HG03066 (cell line): ENCODE measurements around the gene CEP19.

Experiments
- ATAC-seq: cut with Tn5 transposase; IDR thresholded peaks from one replicate; pipeline ENCODE4 v1.9.1; 2021; ENCODE audit warnings: low read depth; ENCODE audit not compliant: unreplicated experiment

Gene CEP19

DNA sequence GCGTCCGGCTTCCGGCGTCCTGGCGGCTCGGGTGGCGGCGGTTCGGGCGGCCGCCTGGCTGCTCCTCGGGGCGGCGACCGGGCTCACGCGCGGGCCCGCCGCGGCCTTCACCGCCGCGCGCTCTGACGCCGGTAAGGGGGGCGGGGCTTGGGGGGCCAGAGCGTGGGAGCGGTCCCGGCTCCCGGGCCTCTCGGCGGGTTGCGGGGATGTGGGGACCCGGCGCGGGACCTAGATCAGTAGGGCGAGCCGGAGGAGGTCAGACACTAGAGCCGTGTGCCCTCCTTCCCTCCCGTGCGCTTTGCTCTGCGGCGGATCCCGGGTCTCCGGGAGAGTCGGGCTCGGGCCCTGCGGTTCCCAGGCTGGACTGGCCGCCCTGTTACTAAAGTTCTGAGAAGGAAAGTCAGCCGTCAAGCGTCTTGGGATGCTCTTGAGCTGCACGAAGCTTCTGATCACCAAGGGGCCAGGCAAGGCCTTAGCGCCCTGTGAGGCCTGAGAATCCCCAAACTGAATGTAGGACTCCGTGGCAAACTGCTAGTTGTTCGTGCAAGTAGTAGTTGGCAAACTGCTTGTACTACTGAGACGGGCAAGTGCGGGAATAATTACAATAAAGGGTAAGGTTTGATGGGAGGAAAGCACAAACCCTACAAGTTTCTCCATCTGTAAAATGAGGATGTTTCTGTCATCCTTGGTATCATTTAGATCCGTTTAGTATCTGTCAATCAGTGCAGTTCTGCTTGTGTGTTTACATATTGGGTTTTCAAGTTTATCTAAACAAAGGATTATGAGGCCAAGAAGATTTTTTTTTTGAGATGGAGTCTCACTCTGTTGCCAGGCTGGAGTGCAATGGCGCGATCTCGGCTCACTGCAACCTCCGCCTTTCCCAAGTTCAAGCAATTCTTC lies 714 bp upstream of the CEP19 start:
- peak; percentile 41 for ATAC-seq

DNA sequence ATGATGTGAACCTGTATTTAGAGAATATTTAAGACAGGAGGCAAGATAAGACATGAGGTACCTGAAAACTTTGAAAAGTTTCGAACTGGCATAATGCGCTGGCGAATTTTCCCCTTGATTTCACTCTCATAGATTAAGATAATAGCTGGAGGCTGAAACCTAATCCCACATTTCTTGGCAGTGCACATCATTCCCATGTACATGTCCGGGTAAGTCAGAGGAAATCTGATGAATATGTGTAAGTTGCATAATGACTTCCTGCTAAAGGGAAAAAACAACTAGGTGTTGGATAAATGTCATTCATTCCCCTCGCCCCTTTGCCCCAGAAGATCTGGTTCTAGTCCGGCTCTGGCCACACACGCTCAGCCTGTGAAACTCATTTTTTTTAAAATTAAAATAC lies 3.6 kb downstream of the CEP19 start:
- ATAC-seq: no peak

DNA sequence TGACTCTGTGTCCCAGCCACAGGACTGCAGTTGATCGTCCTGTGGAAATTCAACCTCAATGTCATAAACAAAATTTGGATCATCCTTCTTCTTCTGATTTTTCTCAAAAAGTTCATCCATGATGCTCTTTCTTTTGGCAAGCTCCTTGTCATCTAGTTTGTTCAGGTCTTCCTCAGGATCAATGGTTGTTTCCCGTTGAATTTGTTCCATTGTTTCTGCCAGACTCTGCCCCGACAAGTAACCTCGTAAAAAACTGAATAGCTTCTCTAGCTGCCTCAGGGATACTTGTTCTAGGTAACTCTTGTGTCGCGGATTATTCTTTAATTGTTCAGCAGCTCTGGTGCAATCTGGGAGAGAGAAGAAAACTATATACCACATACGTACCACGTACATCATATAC lies 4.5 kb downstream of the CEP19 start:
- no peak for ATAC-seq

DNA sequence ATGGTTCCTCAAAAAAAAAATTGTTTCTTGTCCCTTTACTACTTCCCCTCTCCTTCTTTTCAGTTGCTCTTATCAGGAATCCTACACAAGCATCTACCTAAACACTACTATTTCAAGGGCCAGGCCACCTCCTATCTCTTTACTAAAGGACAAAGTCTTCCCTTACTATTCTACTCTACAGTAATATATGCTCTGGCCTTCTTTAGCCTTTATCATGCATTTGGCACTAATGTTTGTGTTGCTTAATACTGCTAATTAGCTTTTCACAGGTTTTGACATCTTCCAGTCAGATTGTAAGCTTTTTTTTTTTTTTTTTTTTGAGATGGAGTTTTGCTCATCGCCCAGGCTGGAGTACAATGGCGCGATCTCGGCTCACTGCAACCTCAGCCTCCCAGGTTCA lies 5.3 kb downstream of the CEP19 start:
- no peak for ATAC-seq

DNA sequence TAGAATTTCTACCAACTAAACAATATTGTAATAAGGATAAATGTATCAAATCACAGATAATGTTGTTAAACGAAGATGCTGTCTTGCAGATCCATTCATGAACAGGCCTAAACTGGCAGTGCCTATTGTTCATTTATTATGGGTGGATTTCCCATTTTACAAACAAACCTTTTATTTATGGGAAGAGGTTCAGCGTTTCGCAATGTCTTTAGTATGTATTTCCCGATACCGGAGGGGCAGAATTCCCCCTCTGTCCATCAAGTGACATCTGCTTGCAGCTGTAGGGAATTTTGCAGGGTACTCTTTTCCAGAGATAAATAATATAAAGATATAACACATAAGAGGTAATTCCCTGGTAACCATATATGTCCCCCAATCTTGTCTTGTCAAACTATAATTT lies 5.7 kb downstream of the CEP19 start:
- no peak for ATAC-seq

DNA sequence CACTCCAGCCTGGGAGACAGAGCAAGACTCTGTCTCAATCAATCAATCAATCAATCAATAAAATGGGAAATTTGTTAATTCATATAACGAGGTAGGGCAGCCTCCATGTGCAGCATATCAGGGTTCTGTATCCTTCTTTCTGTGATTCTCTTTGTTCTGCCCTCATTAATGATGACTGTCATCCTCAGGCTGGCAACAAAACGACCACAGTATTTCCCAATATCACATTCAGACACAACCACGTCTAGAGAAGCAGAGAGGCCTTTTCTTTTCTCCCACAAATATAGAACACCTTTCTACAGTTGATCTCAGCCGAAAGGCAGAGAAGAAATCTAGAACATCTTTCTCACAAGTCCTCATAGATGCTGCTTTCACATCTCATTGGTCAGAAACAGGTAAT lies 11.2 kb downstream of the CEP19 start:
- ATAC-seq: no peak

DNA sequence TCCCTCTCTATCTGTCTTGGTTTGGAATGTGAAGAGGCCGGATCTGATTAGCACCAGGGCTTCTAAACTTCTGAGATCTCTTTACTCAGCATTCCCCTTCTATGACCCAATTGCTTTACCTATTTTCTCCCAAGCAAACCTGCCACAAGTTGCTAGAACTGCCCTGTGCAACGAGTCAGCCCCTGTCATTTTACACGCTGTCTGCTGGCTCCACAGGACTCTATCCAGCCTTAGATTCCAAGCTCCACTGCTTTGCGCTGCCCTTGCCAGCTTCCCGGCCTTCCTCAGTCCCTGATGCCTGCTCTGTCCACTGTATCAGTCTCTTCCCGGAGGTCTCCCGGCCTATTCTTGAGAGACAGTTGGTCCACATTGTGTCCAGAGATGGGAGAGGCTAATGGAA lies 12.3 kb downstream of the CEP19 start:
- no peak for ATAC-seq

DNA sequence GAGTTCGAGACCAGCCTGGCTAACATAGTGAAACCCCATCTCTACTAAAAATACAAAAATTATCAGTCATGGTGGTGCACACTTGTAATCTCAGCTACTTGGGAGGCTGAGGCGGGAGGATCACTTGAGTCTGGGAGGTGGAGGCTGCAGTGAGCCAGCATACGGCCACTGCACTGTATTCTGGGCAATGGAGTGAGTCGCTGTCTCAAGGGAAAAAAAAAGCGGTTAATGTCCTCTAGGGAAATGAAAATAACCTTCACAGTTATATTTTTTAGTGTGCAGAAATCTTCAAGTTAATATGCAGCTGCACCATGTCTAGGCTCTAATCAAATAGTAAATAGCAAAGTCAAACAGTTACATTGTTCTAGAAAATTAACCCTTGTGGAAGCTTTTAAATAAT lies 14.8 kb downstream of the CEP19 start:
- no peak for ATAC-seq

DNA sequence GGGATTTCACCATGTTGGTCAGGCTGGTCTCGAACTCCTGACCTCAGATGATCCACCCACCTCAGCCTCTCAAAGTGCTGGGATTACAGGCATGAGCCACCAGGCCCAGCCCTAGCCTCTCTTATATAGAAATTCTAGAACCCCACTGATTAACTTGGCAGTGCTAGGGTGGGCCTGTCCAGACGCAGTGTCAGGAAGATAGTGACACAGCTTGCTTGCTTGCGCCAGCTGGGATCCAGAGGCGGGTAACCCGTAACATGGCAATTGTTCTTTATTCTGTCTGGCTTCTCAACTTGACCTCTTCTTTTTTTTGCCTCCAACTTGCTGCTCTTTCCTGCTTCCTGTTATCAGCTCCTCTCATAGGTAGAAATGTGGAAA lies 16.2 kb downstream of the CEP19 start:
- no peak for ATAC-seq

DNA sequence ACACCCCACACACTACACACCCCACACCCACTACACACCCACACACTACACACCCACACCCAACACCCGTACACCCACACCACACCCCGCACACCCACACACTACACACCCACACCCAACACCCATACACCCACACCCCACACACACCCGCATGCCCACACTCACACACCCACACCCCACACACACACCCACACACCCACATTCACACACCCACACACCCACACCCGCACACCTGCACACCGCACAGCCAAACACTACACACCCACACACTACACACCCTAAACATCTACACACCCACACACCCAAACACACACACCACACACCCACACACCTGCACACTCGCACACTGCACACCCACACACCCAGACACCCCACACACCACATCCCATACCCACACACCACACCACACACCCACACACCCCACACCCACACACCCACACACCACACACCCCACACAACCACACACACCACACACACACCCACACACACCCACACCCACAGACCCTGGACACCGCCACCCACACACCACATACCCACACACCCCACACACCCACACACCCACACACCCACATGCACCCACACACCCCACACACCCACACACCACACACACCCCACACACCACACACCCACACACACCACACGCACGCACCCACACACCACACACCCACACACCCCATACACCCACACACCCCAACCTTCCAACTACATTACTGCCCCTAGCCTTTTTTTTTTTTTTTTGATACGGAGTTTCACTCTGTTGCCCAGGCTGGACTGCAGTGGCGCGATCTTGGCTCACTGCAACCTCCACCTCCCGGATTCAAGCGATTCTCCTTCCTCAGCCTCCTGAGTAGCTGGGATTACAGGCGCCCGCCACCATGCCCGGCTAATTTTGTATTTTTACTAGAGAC lies 16.9 kb downstream of the CEP19 start:
- ATAC-seq: no peak

DNA sequence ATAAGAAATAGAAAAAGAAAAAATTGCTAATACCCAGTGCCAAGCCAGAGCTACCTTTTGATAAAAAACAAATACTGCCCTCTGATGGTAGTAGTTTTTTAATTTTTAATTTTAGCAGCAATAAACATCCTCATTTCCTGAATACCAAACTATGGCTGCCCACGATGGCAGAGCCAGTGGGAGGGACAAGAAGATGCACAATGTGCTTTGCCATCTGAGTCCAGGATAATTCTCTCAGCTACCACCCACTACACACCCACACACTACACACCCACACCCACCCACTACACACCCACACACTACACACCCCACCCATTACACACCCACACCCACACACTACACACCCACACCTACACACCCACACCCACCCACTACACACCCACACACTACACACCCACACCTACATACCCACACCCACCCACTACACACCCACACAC lies 17.8 kb downstream of the CEP19 start:
- no peak for ATAC-seq

DNA sequence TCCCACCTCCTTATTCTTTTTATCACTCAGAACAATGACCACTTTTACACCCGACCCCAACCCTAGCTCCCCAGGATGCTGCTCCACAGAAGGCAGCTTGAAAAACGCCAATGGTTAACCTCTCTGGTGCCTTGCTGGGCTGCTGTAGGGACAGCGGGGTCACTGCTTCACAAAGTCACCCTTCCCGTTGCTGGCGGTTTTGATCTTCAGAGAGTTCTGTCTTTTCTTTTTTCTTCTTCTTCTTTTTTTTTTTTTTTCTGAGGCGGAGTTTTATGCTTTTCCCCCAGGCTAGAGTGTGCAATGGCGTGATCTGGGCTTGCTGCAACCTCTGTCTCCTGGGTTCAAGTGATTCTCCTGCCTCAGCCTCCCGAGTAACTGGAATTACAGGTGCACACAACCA lies 20.7 kb downstream of the CEP19 start:
- no peak for ATAC-seq

DNA sequence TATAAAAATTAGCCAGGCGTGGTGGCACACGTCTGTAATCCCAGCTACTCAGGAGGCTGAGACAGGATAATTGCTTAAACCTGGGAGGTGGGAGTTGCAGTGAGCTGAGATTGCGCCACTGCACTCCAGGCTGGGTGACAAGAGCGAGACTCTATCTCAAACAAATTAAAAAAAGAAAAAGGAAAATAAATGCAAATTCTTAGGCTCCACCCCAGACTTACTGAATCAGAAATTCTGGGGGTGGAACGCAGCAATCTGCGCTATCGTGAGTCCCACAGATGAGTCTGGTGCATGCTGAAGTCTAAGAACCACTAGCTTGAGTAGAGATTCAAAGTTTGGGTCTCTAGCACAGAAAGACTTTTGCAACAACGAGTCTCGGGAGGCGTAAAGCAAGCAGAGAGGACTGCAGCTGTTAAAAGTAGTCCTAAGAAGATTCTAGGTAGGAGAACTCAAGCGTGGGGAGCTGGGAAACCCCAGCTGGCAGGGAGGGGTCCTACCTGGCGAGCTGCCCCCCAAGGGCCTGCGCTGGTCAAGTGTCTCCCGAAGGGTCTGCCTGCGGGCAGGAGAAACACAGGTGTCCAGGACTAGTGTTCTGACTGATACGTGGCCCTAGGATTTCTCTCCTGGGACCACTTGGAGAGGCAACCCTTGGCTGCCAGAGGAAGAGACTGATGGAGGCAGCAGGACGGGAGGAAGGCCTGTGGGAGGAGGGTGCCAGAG lies 21.9 kb downstream of the CEP19 start:
- ATAC-seq: no peak

DNA sequence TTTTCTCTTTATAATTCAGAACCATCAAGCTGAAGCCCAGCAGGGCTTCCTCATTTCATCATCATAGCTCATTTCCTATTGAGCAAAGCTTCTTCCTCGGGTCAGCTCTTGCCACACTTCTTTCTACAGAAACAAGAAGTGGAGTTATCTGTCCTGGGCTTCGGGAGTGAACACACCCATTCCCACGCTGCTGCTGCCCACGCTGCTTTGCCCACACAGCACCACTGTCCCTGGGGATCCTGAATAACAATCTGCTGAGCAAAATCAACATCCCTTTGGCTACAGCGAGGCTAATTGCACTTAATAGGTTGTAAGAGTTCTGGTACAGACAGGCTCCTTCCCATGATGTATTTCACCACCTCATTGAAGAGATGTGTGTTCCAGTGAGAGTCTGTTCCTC lies 23.7 kb downstream of the CEP19 start:
- no peak for ATAC-seq

DNA sequence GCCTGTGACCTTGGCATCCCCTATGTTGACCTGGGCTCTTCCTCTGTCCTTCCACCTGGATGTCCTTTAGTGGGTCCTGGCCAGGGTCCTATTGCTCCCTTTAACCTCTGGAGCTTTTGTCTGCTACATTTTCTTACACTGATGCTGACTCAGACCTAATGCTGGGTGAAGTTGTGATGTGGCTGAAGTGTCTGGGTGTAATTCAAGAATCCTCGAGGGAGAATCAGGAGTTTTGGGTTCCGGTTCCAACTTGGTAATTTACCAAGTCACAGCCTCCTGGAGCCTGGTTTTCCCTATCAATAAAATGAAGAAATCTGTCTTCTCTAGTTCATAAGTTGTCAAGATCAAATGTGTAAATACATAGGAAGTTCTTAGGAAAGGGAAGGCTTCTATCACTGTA lies 25.6 kb downstream of the CEP19 start:
- no peak for ATAC-seq

DNA sequence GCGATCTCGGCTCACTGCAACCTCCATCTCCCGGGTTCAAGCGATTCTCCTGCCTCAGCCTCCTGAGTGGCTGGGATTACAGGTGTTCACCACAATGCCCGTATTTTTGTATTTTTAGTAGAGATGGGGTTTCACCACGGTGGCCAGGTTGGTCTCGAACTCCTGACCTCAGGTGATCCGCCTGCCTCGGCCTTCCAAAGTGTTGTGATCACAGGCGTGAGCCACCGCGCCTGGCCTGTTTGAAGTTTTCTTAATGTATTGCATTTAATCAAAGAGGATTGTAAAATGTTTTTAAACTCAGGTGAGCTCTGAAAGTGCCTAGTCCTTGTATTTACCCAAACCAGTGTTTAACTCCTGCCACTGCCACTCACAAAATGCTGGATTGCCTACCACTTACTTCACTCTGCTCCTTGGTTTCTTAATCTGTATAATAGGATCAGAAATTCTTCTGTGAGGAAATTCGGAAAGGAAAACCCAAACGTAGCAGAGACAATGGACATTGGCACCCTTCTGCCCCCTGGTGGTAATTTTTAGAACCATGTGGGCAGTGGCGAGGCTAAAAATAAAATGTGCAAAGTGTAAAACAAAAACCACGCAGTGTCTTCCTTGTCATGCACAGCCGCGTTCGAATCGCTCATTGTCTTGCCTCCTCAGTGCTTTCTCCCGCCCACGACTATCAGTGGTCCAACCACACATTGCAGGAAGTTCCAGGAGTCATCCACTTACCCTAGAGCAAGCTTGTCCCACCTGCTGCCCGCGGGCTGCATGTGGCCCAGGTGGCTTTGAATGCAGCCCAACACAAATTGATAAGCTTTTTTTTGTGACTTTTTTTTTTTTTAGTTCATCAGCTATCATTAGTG lies 27.3 kb downstream of the CEP19 start:
- peak; percentile 91 for ATAC-seq

DNA sequence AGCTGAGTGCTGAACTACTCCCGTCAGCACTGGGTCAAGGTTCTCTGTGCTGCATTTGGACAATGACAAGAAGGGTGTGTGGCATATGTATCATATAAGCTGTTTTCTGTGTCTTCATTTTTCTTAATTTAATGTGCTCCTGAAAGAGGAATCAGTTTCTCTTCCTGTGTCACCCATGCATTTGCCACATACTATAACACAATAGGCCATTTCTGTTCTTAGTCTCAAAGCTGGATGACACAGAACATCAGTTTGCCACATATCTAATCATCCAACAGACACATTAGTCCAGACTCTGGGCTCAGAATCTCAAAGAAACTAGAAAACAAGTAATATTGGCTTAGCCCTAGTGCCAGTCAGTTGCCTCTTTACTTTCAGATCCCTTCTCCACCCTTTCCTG lies 34.1 kb downstream of the CEP19 start:
- ATAC-seq: no peak

DNA sequence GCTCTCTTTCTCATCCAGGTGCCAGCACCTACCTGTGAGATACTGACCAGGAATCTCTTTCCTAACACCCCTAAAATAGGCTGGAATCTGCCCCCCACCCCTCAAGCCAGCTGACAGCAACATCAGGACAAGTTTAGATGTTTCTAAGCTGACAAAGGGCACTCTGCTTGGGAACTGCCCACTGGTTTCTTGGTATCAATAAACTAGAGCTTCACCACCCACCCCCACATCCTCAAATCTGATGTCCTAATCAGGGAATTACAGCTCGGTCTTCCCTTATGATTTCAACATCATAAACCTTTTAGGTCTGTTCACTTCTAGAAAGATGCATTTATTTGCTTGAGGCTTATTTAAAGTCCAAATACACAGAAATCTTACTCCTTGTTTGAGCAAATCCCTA lies 34.7 kb downstream of the CEP19 start:
- no peak for ATAC-seq

DNA sequence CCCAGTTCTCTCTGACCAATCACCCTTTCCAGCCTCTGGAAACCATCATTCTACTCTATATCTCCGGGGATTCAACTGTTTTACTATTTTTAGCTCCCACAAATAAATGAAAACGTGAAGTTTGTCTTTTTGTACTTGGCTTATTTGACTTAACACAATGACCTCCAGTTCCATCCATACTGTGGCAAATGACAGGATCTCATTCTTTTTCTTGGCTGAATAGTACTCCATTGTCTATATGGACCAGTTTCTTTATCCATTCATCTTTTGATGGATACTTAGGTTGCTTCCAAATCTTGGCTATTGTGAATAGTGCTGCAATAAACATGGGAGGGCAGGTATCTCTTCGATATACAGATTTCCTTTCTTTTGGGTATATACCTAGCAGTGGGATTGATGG lies 38.4 kb downstream of the CEP19 start:
- ATAC-seq: no peak

DNA sequence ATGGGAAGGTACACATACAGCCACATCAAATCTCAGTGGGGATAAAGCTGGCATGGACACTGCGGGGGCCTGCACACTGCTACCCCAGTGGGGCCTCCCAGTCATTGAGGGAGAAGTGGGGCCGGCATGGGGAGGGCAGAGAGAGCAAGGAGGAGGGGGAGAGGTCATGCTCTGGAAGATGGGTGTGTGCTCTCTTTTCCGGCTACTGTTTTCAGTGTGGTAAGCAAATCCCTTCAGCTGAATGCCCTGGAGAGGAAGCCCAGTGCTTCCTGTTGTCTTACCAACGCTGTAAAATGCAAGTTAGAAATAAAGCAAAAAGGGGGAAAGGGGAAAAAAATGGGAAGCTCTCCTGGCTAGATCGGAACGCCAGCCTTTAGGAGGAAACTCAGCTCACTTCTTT lies 41.7 kb downstream of the CEP19 start:
- no peak for ATAC-seq
